ENCODE results near the gene MIA3. TPM values are rescaled to one million over a fixed set of nuclear protein-coding genes. Genes with fewer than 3 reads are reported as not detected.

MIA3 gene
- total RNA-seq, result 10 to 100 TPM; 25.1 to 57.5 (median 31.5) TPM

- intact Hi-C loops (cut with DNase I; ENCODE audit: low total_unique reads), result no loop called here
- WGBS, 2 donors, result 1% methylated on average over 21 to 31 of the region's 81 CpGs
- H3K4me3 ChIP-seq (ENCODE audit: low read depth, poor library complexity, severe bottlenecking), result peak within 1 kb of the TSS; percentile 93
- peak; percentile 61 to 95 for DNase-seq (ENCODE audit: low spot score in 2 of 2)
- TF ChIP-seq POLR2A (IDR thresholded peaks at IDR 0.05) (no peak), CTCF (IDR thresholded peaks at IDR 0.05) (no peak)
Observed at GRCh38 chr1:222618001-222618879, at the start of gene MIA3. Gene MIA3 (plus strand): TSS chr1:222618097. CDS start chr1:222618111, 14 bp downstream.

- WGBS, 2 donors, result 96 to 98% methylated on average over 1 of the region's 1 CpG
- DNase-seq (ENCODE audit: low spot score in 2 of 2), result no peak
- TF ChIP-seq CTCF (IDR thresholded peaks at IDR 0.05), result no peak
- no peak for TF ChIP-seq POLR2A (IDR thresholded peaks at IDR 0.05)
Observed at GRCh38 chr1:222570837-222571236, 47.1 kb upstream of the MIA3 start.

GRCh38 chr1:222579316-222579715 is 38.6 kb upstream of the MIA3 start:
- intact Hi-C loops (cut with DNase I; ENCODE audit: low total_unique reads), result no loop called here
- TF ChIP-seq CTCF (IDR thresholded peaks at IDR 0.05) (no peak), POLR2A (IDR thresholded peaks at IDR 0.05) (no peak)
- whole genome bisulfite sequencing, 2 donors, result 96% methylated on average over 3 of the region's 3 CpGs
- DNase-seq (ENCODE audit: low spot score in 2 of 2), result no peak
- H3K4me3 ChIP-seq (ENCODE audit: low read depth, poor library complexity, severe bottlenecking), result no peak overlapping the region

More at GRCh38 chr1:222570837-222571236, 47.1 kb upstream of the MIA3 start:
- no peak overlapping the region for H3K4me3 ChIP-seq (ENCODE audit: low read depth, poor library complexity, severe bottlenecking)
- intact Hi-C loops (cut with DNase I; ENCODE audit: low total_unique reads), result no loop called here

- DNase-seq (ENCODE audit: low spot score in 2 of 2), result no peak
- TF ChIP-seq POLR2A (IDR thresholded peaks at IDR 0.05), result no peak
- no peak for TF ChIP-seq CTCF (IDR thresholded peaks at IDR 0.05)
- 74 to 76% methylated on average over 4 of the region's 4 CpGs for WGBS, 2 donors
- intact Hi-C loops (cut with DNase I; ENCODE audit: low total_unique reads), result no loop called here
- no peak overlapping the region for H3K4me3 ChIP-seq (ENCODE audit: low read depth, poor library complexity, severe bottlenecking)
Observed at GRCh38 chr1:222582099-222582774, 35.7 kb upstream of the MIA3 start.

- DNase-seq (ENCODE audit: low spot score in 2 of 2), result no peak
- no peak overlapping the region for H3K4me3 ChIP-seq (ENCODE audit: low read depth, poor library complexity, severe bottlenecking)
- WGBS, 2 donors, result 81 to 87% methylated on average over 5 of the region's 5 CpGs
- intact Hi-C loops (cut with DNase I; ENCODE audit: low total_unique reads), result no loop called here
- TF ChIP-seq CTCF (IDR thresholded peaks at IDR 0.05) (no peak), POLR2A (IDR thresholded peaks at IDR 0.05) (no peak)
Observed at GRCh38 chr1:222583079-222583478, 34.8 kb upstream of the MIA3 start.

Data from lower leg skin (tissue), 4 donors.